HepG2 (cell line): Measurements from ENCODE around the gene ERF. TPM values are rescaled to one million over a fixed set of nuclear protein-coding genes. Genes with fewer than 3 reads are reported as not detected.

Experiments
- ATAC-seq: fragments of 200-7000 bp; cut with Tn5 transposase; 3 replicates; pipeline ENCODE4 v1.9.1; 2020; ENCODE audit warnings: mild to moderate bottlenecking, moderate library complexity
- BruUV-seq: library from RNA; stranded (reverse); fragments of 400-500 nt; replicated peaks from 2 replicates; lab custom pipeline; 2021; lab: Mats Ljungman, UMichigan
- CTCF ChIA-PET: fragments of 300-600 bp; formaldehyde crosslinking; extraction: SDS; loops from one replicate; lab custom pipeline; 2021; ENCODE audit warnings: low total read pairs, inconsistent platforms, low intra/inter-chr PET ratio; lab: Yijun Ruan, JAX
- POLR2A ChIA-PET: fragments of 350-600 bp; sonication (Branson Sonifier 250); formaldehyde crosslinking; loops from one replicate; lab custom pipeline; 2020; ENCODE audit warnings: antibody characterized with exemption, inconsistent platforms; lab: Yijun Ruan, JAX
- DNase-seq: peaks from one replicate; pipeline ENCODE4 v3.0.0-alpha.2; 2015; ENCODE audit warnings: low spot score
- FAIRE-seq: peaks from 3 replicates; lab custom pipeline; 2011; peaks lifted over from hg19 to GRCh38; lab: Jason Lieb, UNC
- H2AFZ ChIP-seq: one replicate; pipeline ENCODE4 v1.6.1; 2011; ENCODE audit warnings: low read length, inconsistent platforms
- H3K27ac ChIP-seq: fragments of 300-600 bp; 3 replicates; pipeline ENCODE4 v1.8.0; 2011; ENCODE audit warnings: mixed run types, mild to moderate bottlenecking, mixed read lengths, low read length, inconsistent platforms; ENCODE audit not compliant: insufficient read depth; ENCODE audit errors: extremely low read length
- H3K27me3 ChIP-seq, 2 experiments: fragments of 200-600 bp in 1 of 2; 2 replicates in 1 of 2; 3 replicates in 1 of 2; pipeline versions ENCODE4 v1.6.0 to v1.8.0; 2011; ENCODE audit warnings: low read length in 2 of 2, mild to moderate bottlenecking in 2 of 2, moderate library complexity in 2 of 2, inconsistent platforms in 1 of 2; ENCODE audit not compliant: insufficient read depth in 2 of 2, control insufficient read depth in 1 of 2
- H3K36me3 ChIP-seq, 2 experiments: fragments of 200-600 bp in 1 of 2; replicated peaks in 1 of 2; 2 replicates in 1 of 2; 3 replicates in 1 of 2; pipeline versions ENCODE4 v1.5.1 to v1.8.0; 2011; ENCODE audit warnings: low read length in 2 of 2, inconsistent platforms in 1 of 2; ENCODE audit not compliant: insufficient read depth in 2 of 2, control insufficient read depth in 1 of 2
- H3K4me1 ChIP-seq: 2 replicates; pipeline ENCODE4 v1.5.1; 2012; ENCODE audit warnings: low read length, inconsistent platforms; ENCODE audit not compliant: insufficient read depth
- H3K4me2 ChIP-seq: 2 replicates; pipeline ENCODE4 v1.6.0; 2011; ENCODE audit warnings: low read depth, low read length, inconsistent platforms
- H3K4me3 ChIP-seq, 3 experiments: fragments of 200-600 bp in 1 of 3; sonication (generic), shearing (Covaris generic) in 1 of 3; replicated peaks in 1 of 3; 2 replicates each; pipeline ENCODE4 v1.5.1; 2011 to 2016; ENCODE audit warnings: low read length in 3 of 3, inconsistent platforms in 2 of 3, low read depth in 2 of 3, mild to moderate bottlenecking in 2 of 3, control low read depth in 1 of 3, mixed read lengths in 1 of 3; ENCODE audit not compliant: insufficient read depth in 1 of 3
- H3K79me2 ChIP-seq: one replicate; pipeline ENCODE4 v1.6.1; 2011; ENCODE audit warnings: low read length, inconsistent platforms; ENCODE audit not compliant: insufficient read depth
- H3K9ac ChIP-seq: 2 replicates; pipeline ENCODE4 v1.6.0; 2011; ENCODE audit warnings: mild to moderate bottlenecking, low read depth, low read length, inconsistent platforms; ENCODE audit not compliant: insufficient read depth
- H3K9me3 ChIP-seq: 2 replicates; pipeline ENCODE4 v1.5.1; 2012; ENCODE audit warnings: mild to moderate bottlenecking, low read length
- H4K20me1 ChIP-seq: 2 replicates; pipeline ENCODE4 v1.6.0; 2011; ENCODE audit warnings: inconsistent platforms, mild to moderate bottlenecking, low read length, moderate library complexity; ENCODE audit not compliant: insufficient read depth
- ETS1 ChIP-seq: sonication (generic); formaldehyde crosslinking; IDR thresholded peaks from 2 replicates; pipeline ENCODE4 v1.4.0; 2020; ENCODE audit warnings: missing genetic modification reagents
- HDAC6 ChIP-seq: fragments of 200-600 bp; sonication (generic); IDR thresholded peaks from 2 replicates; pipeline ENCODE4 v1.7.0; 2017; ENCODE audit warnings: mild to moderate bottlenecking, antibody characterized with exemption, low read length, low read depth
- HNRNPL ChIP-seq: fragments of 200-400 bp; formaldehyde crosslinking; IDR thresholded peaks from 2 replicates; pipeline ENCODE4 v1.6.1; 2017; ENCODE audit warnings: mild to moderate bottlenecking, low read depth, low read length
- KLF11 ChIP-seq: IDR thresholded peaks from 2 replicates; pipeline ENCODE4 v1.6.1; 2016; ENCODE audit warnings: missing compliant biosample characterization
- NFE2 ChIP-seq: sonication (generic); formaldehyde crosslinking; IDR thresholded peaks from 2 replicates; pipeline ENCODE4 v1.4.0; 2020; ENCODE audit warnings: missing genetic modification reagents
- RAD21 ChIP-seq: fragments of 450-650 bp; formaldehyde crosslinking; IDR thresholded peaks from 2 replicates; pipeline ENCODE4 v1.5.0; 2020; ENCODE audit warnings: mild to moderate bottlenecking
- RAD51 ChIP-seq: fragments of 450-650 bp; IDR thresholded peaks from 2 replicates; pipeline ENCODE4 v1.6.1; 2016; ENCODE audit warnings: borderline replicate concordance
- SNAPC4 ChIP-seq: sonication (generic); formaldehyde crosslinking; IDR thresholded peaks from 2 replicates; pipeline ENCODE4 v1.4.0; 2020; ENCODE audit warnings: mild to moderate bottlenecking, missing genetic modification reagents
- SPEN ChIP-seq: sonication (generic); formaldehyde crosslinking; IDR thresholded peaks from 2 replicates; pipeline ENCODE4 v1.5.1; 2020; ENCODE audit warnings: low read depth, mild to moderate bottlenecking, missing genetic modification reagents
- TFE3 ChIP-seq: IDR thresholded peaks from 2 replicates; pipeline ENCODE4 v1.6.1; 2016
- TMF1 ChIP-seq: sonication (generic); formaldehyde crosslinking; IDR thresholded peaks from 2 replicates; pipeline ENCODE4 v1.8.1; 2022; ENCODE audit warnings: low read depth, missing genetic modification reagents
- ZNF430 ChIP-seq: sonication (generic); formaldehyde crosslinking; IDR thresholded peaks from 2 replicates; pipeline ENCODE4 v1.9.0; 2021; ENCODE audit warnings: mild to moderate bottlenecking, missing genetic modification reagents
- ZNF891 ChIP-seq: sonication (generic); formaldehyde crosslinking; IDR thresholded peaks from 2 replicates; pipeline ENCODE4 v1.5.0; 2020; ENCODE audit warnings: mild to moderate bottlenecking, missing genetic modification reagents
- WGBS: methylation state at CpG from one replicate; pipeline ENCODE4 v1.1.6; 2017; ENCODE audit warnings: low lambda C conversion rate; 5-methylcytosine and 5-hydroxymethylcytosine counted together
- in situ Hi-C: cut with HindIII; loops from 2 replicates; pipeline ENCODE4 v1.10.0; 2017; ENCODE audit warnings: low pct_unique_long_range_greater_than_20kb; ENCODE audit not compliant: extremely low pct_ligation_motif_present
- intact Hi-C: fragments of 100-400 bp; cut with micrococcal nuclease; formaldehyde crosslinking; loops from one replicate; pipeline ENCODE4 v1.10.0; 2022; ENCODE audit not compliant: unreplicated experiment
- polyA plus RNA-seq, 8 experiments: library from polyadenylated mRNA; depleted of rRNA in 3 of 8; stranded (reverse) in 7 of 8; unstranded in 1 of 8; fragments of >200 nt; fragmentation: Illumina TruSeq in 4 of 8; extraction: Trizol in 4 of 8; gene quantifications; 2 replicates each; pipeline versions ENCODE4 v1.2.1 to v1.2.3, GENCODE V29; 2011 to 2016; ENCODE audit warnings: low read depth in 4 of 8, missing spikeins in 1 of 8, mixed read lengths in 1 of 8; ENCODE audit not compliant: insufficient read depth in 1 of 8
- total RNA-seq, 5 experiments: library from RNA; depleted of rRNA; stranded (reverse); fragments of >200 nt; fragmentation: Illumina TruSeq; extraction: Trizol; gene quantifications; 2 replicates each; pipeline ENCODE4 v1.2.3, GENCODE V29; 2016; ENCODE audit warnings: low read depth in 1 of 5

ERF gene
- total and polyA plus RNA-seq, 2 of the 13 experiments (the other 11 are each of a cell fraction or from before 2014, with no cell fraction given) = 67.1 to 69.9 TPM

- no peak for TF ChIP-seq TFE3 (CRISPR knock-in tag)
- peak; percentile 71 for TF ChIP-seq RAD21 (CRISPR knock-in tag)
- TF ChIP-seq HDAC6 = no peak
- no peak for TF ChIP-seq ETS1 (CRISPR knock-in tag)
- TF ChIP-seq ZNF430 (CRISPR knock-in tag) = no peak
- TF ChIP-seq TMF1 = no peak
- TF ChIP-seq SPEN (CRISPR knock-in tag) = no peak
- 0 out of 2 replicates have a peak, but pooled peaks have one; percentile 30 for TF ChIP-seq HNRNPL
- no peak for TF ChIP-seq NFE2 (CRISPR knock-in tag)
- TF ChIP-seq KLF11 (CRISPR knock-in tag) = no peak
Measured at GRCh38 chr19:42246143-42246921, 8.6 kb downstream of the ERF start (continued).

- CTCF ChIA-PET = interaction anchor here (1.1 to 4.3 kb wide), 5 partner anchors 34 to 51 kb away, joined by 3 to 34 read pairs (median 6); no protein-coding TSS in a partner anchor
- 78% methylated on average over 10 of the region's 10 CpGs for WGBS
- no TSS peak for BruUV-seq
- H3K79me2 ChIP-seq = peaks cover 22% of the 10 kb centered on the region
- POLR2A ChIA-PET = interaction anchor here (1.0 to 6.6 kb wide), 8 partner anchors 8 to 57 kb away, joined by 3 to 117 read pairs (median 6); partner anchors contain the start of genes PAFAH1B3 and PRR19
- TF ChIP-seq RAD51 = no peak
- peak; percentile 1; the same call in 1 of the 2 replicates for TF ChIP-seq SNAPC4
- TF ChIP-seq ZNF891 (CRISPR knock-in tag) = 0 out of 2 replicates have a peak, but pooled peaks have one; percentile 0
- TF ChIP-seq, all 625 proteins: peak for 2
- Histone ChIP-seq H3K27me3 (no peaks in the 10 kb centered on the region; a peak in 1 of 5 replicates), H3K27ac (no peak overlapping the region), H3K36me3 (peaks cover 7 to 20% of the 10 kb centered on the region in 2 experiments; a peak in 3 of 5 replicates), H3K4me2 (peak overlapping the region; percentile 94), H3K9me3 (no peaks in the 10 kb centered on the region), H3K4me1 (peaks cover 57% of the 10 kb centered on the region), H3K9ac (peak overlapping the region; percentile 44), H2AFZ (no peak overlapping the region), H3K4me3 (peak overlapping the region in 1 of 3 experiments; percentile 51; a peak in 2 of 6 replicates), H4K20me1 (peaks cover 21% of the 10 kb centered on the region; the same call in 1 of the 2 replicates)
- intact Hi-C loops (loop anchor here (2.0 kb wide), 1 partner anchor 38 kb away; no protein-coding TSS in a partner anchor), in situ Hi-C loops (no loop called here)
- ATAC-seq = no peak
- DNase-seq = no peak
- no peak for FAIRE-seq
Measured at GRCh38 chr19:42245231-42245630, 9.7 kb downstream of the ERF start.
